Right cardiac atrium (tissue), 5 donors: ENCODE results near the gene HS1BP3. TPM values are rescaled to one million over a fixed set of nuclear protein-coding genes. Genes with fewer than 3 reads are reported as not detected.

Source experiments
- ATAC-seq, 2 donors: fragments of 200-7000 bp; cut with Tn5 transposase; one replicate each; pipeline versions ENCODE4 v1.8.0 to v1.9.1; 2020; ENCODE audit warnings: moderate library complexity in 2 of 2, mild to moderate bottlenecking in 1 of 2
- DNase-seq, 3 donors: peaks; one replicate each; pipeline ENCODE4 v3.0.0-alpha.2; 2020
- H3K27ac ChIP-seq: one replicate; pipeline ENCODE4 v1.5.1; 2013; ENCODE audit warnings: mild to moderate bottlenecking, low read length, control low read depth, moderate library complexity
- H3K27me3 ChIP-seq: one replicate; pipeline ENCODE4 v1.6.1; 2013; ENCODE audit not compliant: control insufficient read depth, insufficient read depth
- H3K4me1 ChIP-seq: one replicate; pipeline ENCODE4 v1.6.1; 2013; ENCODE audit warnings: low read length; ENCODE audit not compliant: control insufficient read depth, insufficient read depth
- H3K4me3 ChIP-seq: one replicate; pipeline ENCODE4 v1.5.1; 2013; ENCODE audit warnings: low read length, control low read depth
- H3K9me3 ChIP-seq: one replicate; pipeline ENCODE4 v1.6.1; 2013; ENCODE audit warnings: low read length; ENCODE audit not compliant: control insufficient read depth
- WGBS: extraction: QIAGEN DNeasy Blood & Tissue Kit; methylation state at CpG from one replicate; pipeline ENCODE4 v1.1.7; 2013; 5-methylcytosine and 5-hydroxymethylcytosine counted together
- intact Hi-C, 4 donors: fragments of 100-400 bp; cut with DNase I; formaldehyde crosslinking; loops; one replicate each; pipeline versions ENCODE4 v1.11.0 to v1.14.0; 2022 to 2023
- polyA plus RNA-seq: library from polyadenylated mRNA; stranded (reverse); fragments of 200-250 nt; gene quantifications from one replicate; pipeline ENCODE4 v1.2.3, GENCODE V29; 2013
- total RNA-seq, 4 donors: library from RNA; stranded (reverse); fragmentation: NEBNext Ultra II Directional; extraction: Animal tissue kit (Norgen Biotek cat#: 25700); gene quantifications; one replicate each; pipeline ENCODE4 v1.2.1, GENCODE V29; 2021
- donor health status: healthy with polysubstance abuse.
- donor health status: DM: no; HTN: yes; CAD: no.
- donor health status: DM: no; HTN: no; CAD: no.
- donor health status: DM: no; HTN: yes; CAD: no; lungs with severe emphysema.
- donor health status: DM: yes; HTN: yes; CAD: no.

Gene HS1BP3
- total and polyA plus RNA-seq, 5 donors, result 21.8 to 29.8 (median 26.2) TPM

GRCh38 chr2:20579866-20580265 is 71.0 kb downstream of the HS1BP3 start:
- intact Hi-C loops, result loop anchor here in 2 of 4 donors (5.0 to 10.0 kb wide), 2 partner anchors 45 to 133 kb away; partner anchors contain the start of gene RHOB (in 1 of the 2)
- DNase-seq (peak in 1 of 3 donors; percentile 68), ATAC-seq (no peak)
- no peaks in the 10 kb centered on the region for H3K9me3 ChIP-seq
- 68% methylated on average over 1 of the region's 1 CpG for WGBS
- H3K4me3 ChIP-seq, result no peak overlapping the region
- H3K27me3 ChIP-seq, result no peaks in the 10 kb centered on the region
- peak overlapping the region; percentile 99 for H3K27ac ChIP-seq
- peaks cover 46% of the 10 kb centered on the region for H3K4me1 ChIP-seq

- ATAC-seq (peak; percentile 86 to 92), DNase-seq (peak; percentile 87 to 88 (median 88))
- Histone ChIP-seq H3K27ac (peak overlapping the region; percentile 99), H3K4me3 (no peak overlapping the region), H3K27me3 (no peaks in the 10 kb centered on the region), H3K9me3 (no peaks in the 10 kb centered on the region), H3K4me1 (peaks cover 39% of the 10 kb centered on the region)
- intact Hi-C loops, result loop anchor here in 2 of 4 donors (5.0 to 10.0 kb wide), 2 partner anchors 46 to 132 kb away; partner anchors contain the start of gene RHOB (in 1 of the 2)
- WGBS, result 19% methylated on average over 15 of the region's 15 CpGs
Measured at GRCh38 chr2:20578895-20579825, 71.7 kb downstream of the HS1BP3 start.

DNA sequence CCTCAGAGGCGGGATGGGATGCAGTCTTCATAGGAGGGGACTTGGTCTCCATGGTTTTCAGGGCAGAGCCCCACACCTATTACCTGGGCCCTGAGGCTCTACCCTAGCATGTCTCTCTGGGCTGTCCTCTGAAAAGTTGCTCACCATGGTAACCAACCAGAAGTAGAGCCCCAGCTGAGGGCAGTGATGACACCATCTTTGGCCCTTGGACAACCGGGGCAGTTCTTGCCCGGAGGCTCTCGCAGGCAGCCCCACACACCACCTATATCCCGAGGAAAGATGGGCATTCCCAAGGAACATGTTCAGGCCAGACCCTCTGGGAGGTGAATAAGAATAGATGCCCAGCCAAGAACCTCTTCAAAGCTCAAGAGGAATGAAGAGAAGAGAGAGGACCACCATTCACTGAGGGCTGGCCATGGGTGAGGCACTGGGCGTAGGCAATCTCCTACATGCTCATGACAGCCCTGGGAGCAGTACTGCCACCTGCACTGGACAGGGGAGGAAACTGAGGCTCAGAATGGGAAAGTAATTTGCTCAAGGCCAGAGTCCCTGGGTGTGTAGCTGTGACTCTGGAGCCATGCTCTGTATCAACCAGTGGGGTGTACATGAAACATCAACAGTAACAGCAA is 72.5 kb downstream of the HS1BP3 start:
- 69% methylated on average over 6 of the region's 6 CpGs for WGBS
- no peaks in the 10 kb centered on the region for H3K27me3 ChIP-seq
- no peaks in the 10 kb centered on the region for H3K9me3 ChIP-seq
- H3K27ac ChIP-seq, result peak overlapping the region; percentile 99
- DNase-seq (peak in 1 of 3 donors; percentile 16), ATAC-seq (no peak)
- no peak overlapping the region for H3K4me3 ChIP-seq
- H3K4me1 ChIP-seq, result peaks cover 36% of the 10 kb centered on the region
- intact Hi-C loops, result loop anchor here in 2 of 4 donors (5.0 to 10.0 kb wide), 2 partner anchors 46 to 131 kb away; partner anchors contain the start of gene RHOB (in 1 of the 2)

DNA sequence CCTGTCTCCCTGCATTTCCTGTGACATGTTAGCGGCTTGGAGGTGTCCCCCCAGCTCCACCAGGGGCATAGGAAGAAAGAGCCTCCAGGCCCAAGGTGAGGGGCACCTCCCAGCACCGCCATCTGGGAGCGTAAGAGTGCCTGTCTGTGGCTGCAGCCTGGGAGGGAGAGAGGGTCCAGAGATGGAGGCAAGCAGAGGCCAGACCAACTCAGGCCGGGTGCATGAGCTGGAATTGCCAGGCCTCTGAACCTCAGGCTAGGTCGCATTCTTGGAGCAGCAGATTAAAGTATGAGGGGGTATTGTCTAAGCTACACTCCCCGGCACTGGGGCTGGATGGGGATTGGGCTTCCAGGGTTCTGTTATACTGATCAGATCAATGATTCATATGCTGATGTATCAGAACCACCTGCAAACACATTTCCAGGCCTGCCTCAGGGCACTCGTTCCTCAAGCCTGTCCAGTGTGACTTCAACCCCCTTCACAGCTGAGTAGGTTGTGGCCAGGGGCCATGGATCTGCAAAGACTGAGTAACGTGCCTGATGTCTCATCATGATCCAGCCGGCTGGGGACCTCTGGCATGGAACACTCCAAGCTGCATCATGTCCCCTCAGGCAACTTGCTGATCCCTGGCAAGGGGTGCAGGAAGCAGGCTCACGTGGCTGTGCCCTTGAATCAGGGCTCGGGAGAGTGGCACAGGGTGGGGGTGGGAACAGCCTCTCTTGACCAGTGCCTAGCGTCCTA is 73.2 kb downstream of the HS1BP3 start:
- WGBS, result 70% methylated on average over 12 of the region's 12 CpGs
- Histone ChIP-seq H3K4me3 (no peak overlapping the region), H3K4me1 (peaks cover 36% of the 10 kb centered on the region), H3K27me3 (no peaks in the 10 kb centered on the region), H3K9me3 (no peaks in the 10 kb centered on the region), H3K27ac (peak overlapping the region; percentile 99)
- DNase-seq (peak in 1 of 3 donors; percentile 56), ATAC-seq (no peak)
- intact Hi-C loops, result loop anchor here in 2 of 4 donors (5.0 to 10.0 kb wide), 2 partner anchors 47 to 130 kb away; partner anchors contain the start of gene RHOB (in 1 of the 2)

DNA sequence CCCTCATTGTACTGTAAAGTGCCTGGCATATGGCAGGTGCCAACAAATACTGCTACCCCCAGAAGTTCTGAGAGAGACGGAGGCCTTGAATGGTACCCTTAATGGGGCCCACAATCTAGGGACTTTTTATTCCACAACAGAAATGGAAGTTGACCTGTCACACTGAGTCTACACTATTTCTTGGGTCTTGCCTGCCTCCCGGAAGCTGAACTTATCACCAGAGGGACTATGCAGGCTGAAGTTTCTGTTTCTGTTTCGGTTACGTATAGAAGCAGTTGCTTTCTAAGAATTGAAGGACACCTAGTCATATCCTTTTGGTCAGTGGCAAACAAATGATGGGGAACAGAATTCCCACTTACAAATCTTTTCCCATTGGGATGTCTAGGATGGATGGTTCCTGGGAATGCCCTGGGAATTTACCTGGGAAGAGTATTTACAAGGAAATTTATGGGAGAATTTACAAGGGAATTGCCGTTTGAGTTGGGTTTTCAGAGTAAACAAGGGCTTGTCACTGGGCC is 74.2 kb downstream of the HS1BP3 start:
- DNase-seq, result no peak
- 57% methylated on average over 5 of the region's 5 CpGs for WGBS
- no peak overlapping the region for H3K4me3 ChIP-seq
- H3K4me1 ChIP-seq, result peaks cover 41% of the 10 kb centered on the region
- no peak overlapping the region for H3K27ac ChIP-seq
- H3K9me3 ChIP-seq, result no peaks in the 10 kb centered on the region
- intact Hi-C loops, result loop anchor here in 2 of 4 donors (5.0 to 10.0 kb wide), 2 partner anchors 48 to 129 kb away; partner anchors contain the start of gene RHOB (in 1 of the 2)
- no peak for ATAC-seq
- no peaks in the 10 kb centered on the region for H3K27me3 ChIP-seq

DNA sequence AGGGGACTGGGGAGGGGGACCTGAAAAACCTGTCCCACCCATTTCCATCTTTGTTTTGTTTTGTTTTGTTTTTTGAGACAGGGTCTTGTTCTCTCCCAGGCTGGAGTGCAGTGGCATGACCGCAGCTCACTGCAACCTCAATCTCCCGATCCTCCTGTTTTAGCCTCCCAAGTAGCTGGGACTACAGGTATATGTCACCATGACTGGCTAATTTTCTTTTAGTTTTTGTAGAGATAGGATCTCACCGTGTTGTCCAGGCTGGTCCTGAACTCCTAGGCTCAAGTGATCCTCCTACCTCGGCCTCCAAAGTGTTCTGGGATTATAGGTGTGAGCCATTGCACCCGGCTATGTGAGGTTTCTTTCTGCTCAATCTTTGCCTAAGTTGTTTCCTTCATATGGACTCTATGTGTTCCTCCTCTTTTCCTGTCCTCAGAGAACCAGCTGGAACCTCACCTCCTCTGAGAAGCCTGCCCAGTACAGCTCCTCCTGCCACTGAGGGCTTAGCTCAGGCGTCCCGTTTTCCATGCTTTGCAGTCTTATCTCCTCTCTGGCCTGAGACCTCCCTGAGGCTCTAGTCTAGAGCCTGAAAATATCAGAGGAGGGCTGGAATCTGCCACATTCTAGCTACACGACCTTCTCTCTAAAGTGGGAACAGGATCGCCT is 74.8 kb downstream of the HS1BP3 start:
- ATAC-seq (no peak), DNase-seq (no peak)
- no peaks in the 10 kb centered on the region for H3K27me3 ChIP-seq
- no peak overlapping the region for H3K4me3 ChIP-seq
- peaks cover 47% of the 10 kb centered on the region for H3K4me1 ChIP-seq
- H3K9me3 ChIP-seq, result no peaks in the 10 kb centered on the region
- intact Hi-C loops, result loop anchor here in 2 of 4 donors (5.0 to 10.0 kb wide), 2 partner anchors 49 to 129 kb away; partner anchors contain the start of gene RHOB (in 1 of the 2)
- H3K27ac ChIP-seq, result no peak overlapping the region
- WGBS, result 79% methylated on average over 9 of the region's 9 CpGs

- Histone ChIP-seq H3K27ac (peak overlapping the region; percentile 25), H3K4me3 (no peak overlapping the region), H3K9me3 (no peaks in the 10 kb centered on the region), H3K27me3 (no peaks in the 10 kb centered on the region), H3K4me1 (peaks cover 53% of the 10 kb centered on the region)
- ATAC-seq (no peak), DNase-seq (no peak)
- intact Hi-C loops, result loop anchor here in 2 of 4 donors (5.0 to 10.0 kb wide), 2 partner anchors 49 to 128 kb away; partner anchors contain the start of gene RHOB (in 1 of the 2)
- 55% methylated on average over 5 of the region's 5 CpGs for WGBS
Measured at GRCh38 chr2:20575414-20575813, 75.5 kb downstream of the HS1BP3 start.

- no peak for ATAC-seq
- Histone ChIP-seq H3K4me1 (peaks cover 54% of the 10 kb centered on the region), H3K9me3 (no peaks in the 10 kb centered on the region), H3K27ac (no peak overlapping the region), H3K27me3 (no peaks in the 10 kb centered on the region), H3K4me3 (no peak overlapping the region)
- DNase-seq, result no peak
- intact Hi-C loops, result loop anchor here in 2 of 4 donors (5.0 to 10.0 kb wide), 2 partner anchors 50 to 128 kb away; partner anchors contain the start of gene RHOB (in 1 of the 2)
- 73% methylated on average over 6 of the region's 6 CpGs for WGBS
Measured at GRCh38 chr2:20574930-20575329, 76.0 kb downstream of the HS1BP3 start.

DNA sequence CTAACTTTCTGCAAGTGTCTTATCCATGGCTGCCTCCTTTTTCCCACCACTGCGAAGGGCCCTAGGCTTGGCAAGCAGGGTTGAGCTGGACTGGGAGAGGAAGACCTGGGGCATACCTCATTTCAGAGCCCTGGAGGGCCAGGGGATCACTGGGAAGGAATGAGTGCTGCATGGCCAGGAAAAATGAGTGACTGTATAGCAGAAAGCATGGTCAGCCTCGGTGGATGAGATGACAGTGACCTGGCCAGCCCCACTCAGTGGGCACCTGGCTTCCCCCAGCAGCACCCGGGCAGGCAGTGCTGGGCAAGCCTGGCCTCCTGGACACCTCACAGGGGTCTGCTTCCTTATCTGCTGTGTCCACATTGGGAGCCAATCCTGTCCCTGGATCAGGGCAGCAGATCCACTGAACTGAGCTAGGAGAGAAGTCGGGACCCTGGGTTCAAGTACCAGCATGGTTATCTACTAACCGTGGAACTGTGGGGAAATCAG is 76.4 kb downstream of the HS1BP3 start:
- Histone ChIP-seq H3K9me3 (no peaks in the 10 kb centered on the region), H3K27ac (peak overlapping the region; percentile 23), H3K4me1 (peaks cover 55% of the 10 kb centered on the region), H3K27me3 (no peaks in the 10 kb centered on the region), H3K4me3 (no peak overlapping the region)
- DNase-seq, result no peak
- intact Hi-C loops, result loop anchor here in 1 of 4 donors (10.0 kb wide), 1 partner anchor 50 kb away; no protein-coding TSS in a partner anchor
- WGBS, result 74% methylated on average over 5 of the region's 5 CpGs
- no peak for ATAC-seq
